SK-N-MC (cell line): ENCODE measurements around the gene DSCAML1.

Experiments used
- EZH2 ChIP-seq: fragments of 200-600 bp; sonication (generic); IDR thresholded peaks from one replicate; pipeline ENCODE4 v1.6.1; 2017; ENCODE audit warnings: antibody characterized with exemption
- POLR2AphosphoS5 ChIP-seq: IDR thresholded peaks from 2 replicates; pipeline ENCODE4 v1.6.1; 2012; ENCODE audit warnings: mild to moderate bottlenecking, low read depth, low read length, borderline replicate concordance

DNA sequence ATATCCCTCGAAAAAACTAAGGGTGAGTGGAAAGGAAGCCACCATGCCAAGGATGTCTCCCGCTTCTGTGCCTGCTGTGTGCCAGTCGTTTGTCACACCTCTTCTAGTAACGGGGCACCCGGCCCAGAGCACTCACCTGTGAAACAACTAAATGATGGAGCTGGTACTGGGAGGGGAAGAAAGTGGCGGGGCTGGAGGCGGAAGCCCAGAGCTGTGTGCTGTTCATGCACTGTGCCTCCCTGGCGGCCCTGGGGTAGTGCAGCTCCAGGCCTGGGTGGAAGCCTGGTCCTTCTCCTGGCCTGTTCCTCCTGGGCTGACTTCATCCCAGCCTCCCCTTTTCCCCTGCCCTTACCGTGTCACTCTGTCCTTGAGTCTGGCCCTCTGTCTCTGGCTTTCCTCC, 339.2 kb downstream of the DSCAML1 start:
- no peak for TF ChIP-seq POLR2AphosphoS5
- TF ChIP-seq EZH2: no peak
